ENCODE measurements around the gene GIMAP4. TPM values are rescaled to one million over a fixed set of nuclear protein-coding genes. Genes with fewer than 3 reads are reported as not detected.

Gene GIMAP4
- total RNA-seq, 1 experiment from 2014 or later = not detected

DNA sequence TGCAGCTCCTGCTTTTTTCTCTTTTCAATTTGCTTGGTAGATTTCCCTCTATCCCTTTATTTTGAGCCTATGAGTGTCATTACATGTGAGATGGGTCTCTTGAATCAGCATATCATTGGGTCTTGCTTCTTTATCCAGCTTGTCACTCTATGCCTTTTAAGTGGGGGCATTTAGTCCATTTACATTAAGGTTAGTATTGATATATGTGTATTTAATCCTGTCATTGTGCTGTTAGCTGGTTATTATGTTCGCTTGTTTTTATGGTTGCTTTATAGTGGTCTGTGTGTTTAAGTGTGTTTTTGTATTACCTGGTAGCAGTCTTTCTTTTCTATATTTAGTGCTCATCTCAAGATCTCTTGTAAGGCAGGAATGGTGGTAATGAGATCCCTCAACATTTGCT is 35.5 kb upstream of the GIMAP4 start:
- TF ChIP-seq, protein P1, sequence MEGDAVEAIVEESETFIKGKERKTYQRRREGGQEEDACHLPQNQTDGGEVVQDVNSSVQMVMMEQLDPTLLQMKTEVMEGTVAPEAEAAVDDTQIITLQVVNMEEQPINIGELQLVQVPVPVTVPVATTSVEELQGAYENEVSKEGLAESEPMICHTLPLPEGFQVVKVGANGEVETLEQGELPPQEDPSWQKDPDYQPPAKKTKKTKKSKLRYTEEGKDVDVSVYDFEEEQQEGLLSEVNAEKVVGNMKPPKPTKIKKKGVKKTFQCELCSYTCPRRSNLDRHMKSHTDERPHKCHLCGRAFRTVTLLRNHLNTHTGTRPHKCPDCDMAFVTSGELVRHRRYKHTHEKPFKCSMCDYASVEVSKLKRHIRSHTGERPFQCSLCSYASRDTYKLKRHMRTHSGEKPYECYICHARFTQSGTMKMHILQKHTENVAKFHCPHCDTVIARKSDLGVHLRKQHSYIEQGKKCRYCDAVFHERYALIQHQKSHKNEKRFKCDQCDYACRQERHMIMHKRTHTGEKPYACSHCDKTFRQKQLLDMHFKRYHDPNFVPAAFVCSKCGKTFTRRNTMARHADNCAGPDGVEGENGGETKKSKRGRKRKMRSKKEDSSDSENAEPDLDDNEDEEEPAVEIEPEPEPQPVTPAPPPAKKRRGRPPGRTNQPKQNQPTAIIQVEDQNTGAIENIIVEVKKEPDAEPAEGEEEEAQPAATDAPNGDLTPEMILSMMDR (IDR thresholded peaks at IDR 0.05; ENCODE audit: unreplicated experiment) = no peak
- no peaks in the 10 kb centered on the region for H3K27me3 Mint-ChIP-seq (ENCODE audit: insufficient read depth, unreplicated experiment)
- DNase-seq (ENCODE audit: unreplicated experiment) = no peak
- peaks cover 20% of the 10 kb centered on the region for H3K9me3 Mint-ChIP-seq (ENCODE audit: unreplicated experiment)
- H3K36me3 Mint-ChIP-seq (ENCODE audit: insufficient read depth, unreplicated experiment) = no peaks in the 10 kb centered on the region
- H3K4me3 Mint-ChIP-seq (ENCODE audit: unreplicated experiment) = no peak overlapping the region
- CTCF ChIA-PET = no interaction called here
- POLR2A ChIA-PET = no interaction called here
- H3K4me1 Mint-ChIP-seq (ENCODE audit: insufficient read depth, unreplicated experiment) = no peaks in the 10 kb centered on the region
- H3K27ac Mint-ChIP-seq (ENCODE audit: low read depth, unreplicated experiment) = no peak overlapping the region
- intact Hi-C loops (cut with micrococcal nuclease) = no loop called here
- no TSS peak for BruUV-seq (replicated peaks)

DNA sequence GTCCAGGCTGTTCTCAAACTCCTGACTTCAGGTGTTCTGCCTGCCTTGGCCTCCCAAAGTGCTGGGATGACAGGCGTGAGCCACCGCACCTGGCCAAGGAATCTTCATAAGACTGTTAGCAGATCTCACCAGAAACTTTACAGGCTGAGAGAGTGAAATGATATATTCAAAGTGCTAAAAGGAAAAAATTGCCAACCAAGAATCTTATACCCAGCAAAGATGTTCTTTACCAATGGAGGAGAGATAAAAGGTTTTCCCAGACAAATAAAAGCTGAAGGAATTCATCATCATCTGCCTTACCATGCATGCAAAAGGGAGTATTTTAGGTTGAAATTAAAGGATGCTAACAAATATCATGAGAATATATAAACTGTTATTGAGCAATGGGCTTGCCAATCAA is 28.9 kb upstream of the GIMAP4 start:
- POLR2A ChIA-PET = no interaction called here
- H3K27me3 Mint-ChIP-seq (ENCODE audit: insufficient read depth, unreplicated experiment) = no peaks in the 10 kb centered on the region
- no peaks in the 10 kb centered on the region for H3K36me3 Mint-ChIP-seq (ENCODE audit: insufficient read depth, unreplicated experiment)
- H3K9me3 Mint-ChIP-seq (ENCODE audit: unreplicated experiment) = peaks cover 2% of the 10 kb centered on the region
- BruUV-seq (replicated peaks) = no TSS peak
- intact Hi-C loops (cut with micrococcal nuclease) = no loop called here
- TF ChIP-seq, protein P1 (IDR thresholded peaks at IDR 0.05; ENCODE audit: unreplicated experiment) = no peak
- no peak overlapping the region for H3K27ac Mint-ChIP-seq (ENCODE audit: low read depth, unreplicated experiment)
- no peak for DNase-seq (ENCODE audit: unreplicated experiment)
- CTCF ChIA-PET = no interaction called here
- H3K4me3 Mint-ChIP-seq (ENCODE audit: unreplicated experiment) = no peak overlapping the region
- H3K4me1 Mint-ChIP-seq (ENCODE audit: insufficient read depth, unreplicated experiment) = no peaks in the 10 kb centered on the region

DNA sequence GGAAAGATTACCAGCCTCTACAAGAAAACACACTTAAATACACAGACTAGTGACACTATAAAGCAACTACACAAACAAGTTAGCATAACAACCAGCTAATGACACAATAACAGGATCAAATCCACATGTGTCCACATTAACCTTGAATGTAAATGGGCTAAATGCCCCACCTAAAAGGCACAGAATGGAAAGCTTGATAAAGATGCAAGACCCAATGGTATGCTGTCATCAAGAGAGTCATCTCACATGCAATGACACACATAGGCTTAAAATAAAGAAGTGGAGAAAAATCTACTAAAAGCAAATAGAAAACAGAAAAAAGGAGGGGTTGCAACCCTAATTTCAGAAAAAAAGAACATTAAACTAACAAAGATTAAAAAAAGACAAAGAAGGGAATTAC is 14.0 kb upstream of the GIMAP4 start:
- intact Hi-C loops (cut with micrococcal nuclease) = no loop called here
- TF ChIP-seq, protein P1 (IDR thresholded peaks at IDR 0.05; ENCODE audit: unreplicated experiment) = no peak
- no TSS peak for BruUV-seq (replicated peaks)
- ChIA-PET CTCF (interaction anchor here (0.7 kb wide), 1 partner anchor 226 kb away, joined by 3 read pairs; no protein-coding TSS in a partner anchor), POLR2A (no interaction called here)
- Mint-ChIP-seq H3K4me3 (ENCODE audit: unreplicated experiment) (no peak overlapping the region), H3K9me3 (ENCODE audit: unreplicated experiment) (peaks cover 14% of the 10 kb centered on the region), H3K4me1 (ENCODE audit: insufficient read depth, unreplicated experiment) (no peaks in the 10 kb centered on the region), H3K27ac (ENCODE audit: low read depth, unreplicated experiment) (no peak overlapping the region), H3K27me3 (ENCODE audit: insufficient read depth, unreplicated experiment) (no peaks in the 10 kb centered on the region), H3K36me3 (ENCODE audit: insufficient read depth, unreplicated experiment) (no peaks in the 10 kb centered on the region)
- DNase-seq (ENCODE audit: unreplicated experiment) = no peak

DNA sequence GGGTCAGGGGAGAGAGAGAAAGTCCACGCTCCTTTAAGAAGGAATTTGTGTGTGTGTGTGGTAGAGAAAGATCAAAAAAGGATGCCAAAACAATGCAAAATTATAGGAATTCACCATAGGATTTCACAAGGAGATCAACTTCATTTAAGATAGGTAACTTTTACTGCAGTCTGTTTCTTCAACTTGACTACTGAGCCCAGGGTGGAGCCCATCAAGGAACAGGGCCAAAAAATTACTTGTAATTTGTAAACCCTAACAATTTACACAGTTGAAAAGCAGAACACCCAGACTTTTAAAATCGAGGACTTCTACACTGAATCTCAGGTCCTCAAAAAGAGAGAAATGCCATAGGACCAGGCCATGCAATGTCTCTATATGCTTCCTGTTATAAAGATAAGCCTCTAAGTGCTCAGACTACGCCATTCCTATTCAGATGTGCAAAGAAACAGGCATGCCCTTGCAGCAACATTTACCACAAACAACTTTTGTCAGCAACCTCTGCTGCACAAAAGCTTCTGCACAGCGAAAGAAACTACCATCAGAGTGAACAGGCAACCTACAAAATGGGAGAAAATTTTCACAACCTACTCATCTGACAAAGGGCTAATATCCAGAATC is 10.6 kb upstream of the GIMAP4 start:
- ChIA-PET CTCF (no interaction called here), POLR2A (no interaction called here)
- TF ChIP-seq, protein P1 (IDR thresholded peaks at IDR 0.05; ENCODE audit: unreplicated experiment) = no peak
- H3K4me3 Mint-ChIP-seq (ENCODE audit: unreplicated experiment) = no peak overlapping the region
- H3K9me3 Mint-ChIP-seq (ENCODE audit: unreplicated experiment) = peaks cover 19% of the 10 kb centered on the region
- BruUV-seq (replicated peaks) = no TSS peak
- no peaks in the 10 kb centered on the region for H3K27me3 Mint-ChIP-seq (ENCODE audit: insufficient read depth, unreplicated experiment)
- no peak overlapping the region for H3K27ac Mint-ChIP-seq (ENCODE audit: low read depth, unreplicated experiment)
- H3K4me1 Mint-ChIP-seq (ENCODE audit: insufficient read depth, unreplicated experiment) = no peaks in the 10 kb centered on the region
- DNase-seq (ENCODE audit: unreplicated experiment) = no peak
- intact Hi-C loops (cut with micrococcal nuclease) = no loop called here
- H3K36me3 Mint-ChIP-seq (ENCODE audit: insufficient read depth, unreplicated experiment) = no peaks in the 10 kb centered on the region

All from MCF 10A (cell line).